NK-92 (cell line): ENCODE data around the gene NRTN.

Experiments
- DNase-seq: peaks from one replicate; lab custom pipeline; 2025; ENCODE audit not compliant: unreplicated experiment; lab: John Stamatoyannopoulos, UW

The NRTN gene

GRCh38 chr19:5789886-5790558 lies 14.8 kb upstream of the NRTN start:
- DNase-seq, result no peak

- peak; percentile 84 for DNase-seq
Observed at GRCh38 chr19:5790559-5791520, 14.0 kb upstream of the NRTN start, which contains the start of gene DUS3L. DUS3L (minus strand) TSS chr19:5791163; CDS start chr19:5791141, 22 bp downstream.

- no peak for DNase-seq
Observed at GRCh38 chr19:5792224-5792623, 12.6 kb upstream of the NRTN start.

DNA sequence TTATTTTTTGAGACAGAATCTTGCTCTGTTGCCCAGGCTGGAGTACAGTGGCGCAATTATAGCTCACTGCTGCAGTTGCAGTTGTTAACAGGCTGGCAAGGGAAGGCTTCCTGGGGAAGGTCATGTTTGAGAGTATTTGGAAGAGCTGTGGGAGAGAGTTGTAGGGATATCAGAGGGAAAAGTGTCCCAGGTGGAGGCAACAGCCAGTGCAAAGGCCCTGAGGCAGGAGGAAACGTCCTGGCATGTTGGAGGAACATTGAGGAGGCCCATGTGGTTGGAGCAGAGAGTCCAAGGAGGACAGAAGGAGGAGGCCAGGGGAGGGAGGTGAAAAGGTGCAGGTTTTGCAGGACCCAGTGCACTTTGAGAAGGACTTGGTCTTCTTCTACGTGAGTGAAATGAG lies 11.7 kb upstream of the NRTN start:
- no peak for DNase-seq

- no peak for DNase-seq
Observed at GRCh38 chr19:5795382-5795919, 9.4 kb upstream of the NRTN start.

DNA sequence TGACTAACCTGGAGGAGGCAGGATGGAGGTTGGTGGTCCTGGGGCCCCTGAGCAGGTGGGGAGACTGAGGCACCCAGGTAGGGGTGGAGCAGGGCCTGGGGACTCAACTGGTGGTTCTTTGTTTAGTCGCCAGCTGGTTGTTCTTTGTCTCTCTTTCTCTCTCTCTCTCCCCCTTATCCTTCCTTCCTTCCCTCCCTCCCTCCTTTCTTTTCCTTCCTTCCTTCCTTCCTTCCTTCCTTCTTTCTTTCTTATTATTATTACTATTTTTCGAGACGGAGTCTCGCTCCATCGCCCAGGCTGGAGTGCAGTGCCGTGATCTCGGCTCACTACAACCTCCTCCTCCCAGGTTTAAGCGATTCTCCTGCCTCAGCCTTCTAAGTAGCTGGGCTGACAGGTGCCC lies 6.6 kb upstream of the NRTN start:
- no peak for DNase-seq

DNA sequence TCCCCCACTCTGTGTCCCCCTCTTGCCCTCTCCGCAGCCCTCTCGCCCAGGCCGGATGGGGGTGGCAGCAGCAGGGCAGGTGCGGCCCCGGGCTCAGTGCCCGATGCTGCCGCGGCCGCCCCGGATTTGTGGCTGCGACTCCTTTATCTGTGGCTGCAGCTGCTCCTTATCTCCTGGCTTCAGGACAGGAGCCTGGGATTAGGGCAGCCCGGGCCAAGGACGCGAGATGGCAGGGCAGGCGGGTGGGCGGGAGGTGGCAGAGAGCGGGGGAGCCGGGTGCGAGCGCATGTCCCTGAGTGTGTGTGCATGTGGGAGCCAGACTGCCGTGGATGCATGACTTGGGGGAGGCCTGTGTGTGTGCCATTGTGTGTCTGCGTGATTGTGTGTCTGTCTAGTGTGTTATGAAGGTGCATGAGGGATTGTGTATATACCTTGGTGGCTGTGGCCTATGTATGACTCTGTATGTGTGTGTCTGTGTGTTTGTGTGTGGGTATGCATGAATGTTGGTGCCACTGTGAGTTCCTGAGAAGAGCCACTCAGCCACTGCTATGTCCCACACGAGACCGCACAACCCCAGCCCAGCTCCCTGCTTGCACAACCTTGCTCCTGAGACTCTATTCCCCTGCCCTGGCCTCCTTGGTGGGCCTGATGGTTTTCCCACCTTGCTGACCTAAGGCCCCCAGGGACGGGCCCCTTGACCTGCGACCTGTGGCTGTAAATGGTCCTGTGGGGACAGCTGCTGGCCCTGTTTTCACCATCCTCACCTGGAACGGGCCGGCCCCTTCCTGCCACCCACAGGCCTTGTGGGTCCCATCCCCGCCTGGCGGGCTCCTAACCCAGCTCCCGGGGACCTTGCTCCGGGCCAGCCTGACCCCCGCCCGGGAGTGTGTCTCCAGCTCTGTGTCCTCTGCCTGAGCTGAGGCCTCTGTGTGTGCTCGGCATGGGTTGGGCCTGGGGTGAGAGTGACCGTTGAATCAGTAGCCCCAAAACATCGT lies 5.3 kb upstream of the NRTN start:
- no peak for DNase-seq

DNA sequence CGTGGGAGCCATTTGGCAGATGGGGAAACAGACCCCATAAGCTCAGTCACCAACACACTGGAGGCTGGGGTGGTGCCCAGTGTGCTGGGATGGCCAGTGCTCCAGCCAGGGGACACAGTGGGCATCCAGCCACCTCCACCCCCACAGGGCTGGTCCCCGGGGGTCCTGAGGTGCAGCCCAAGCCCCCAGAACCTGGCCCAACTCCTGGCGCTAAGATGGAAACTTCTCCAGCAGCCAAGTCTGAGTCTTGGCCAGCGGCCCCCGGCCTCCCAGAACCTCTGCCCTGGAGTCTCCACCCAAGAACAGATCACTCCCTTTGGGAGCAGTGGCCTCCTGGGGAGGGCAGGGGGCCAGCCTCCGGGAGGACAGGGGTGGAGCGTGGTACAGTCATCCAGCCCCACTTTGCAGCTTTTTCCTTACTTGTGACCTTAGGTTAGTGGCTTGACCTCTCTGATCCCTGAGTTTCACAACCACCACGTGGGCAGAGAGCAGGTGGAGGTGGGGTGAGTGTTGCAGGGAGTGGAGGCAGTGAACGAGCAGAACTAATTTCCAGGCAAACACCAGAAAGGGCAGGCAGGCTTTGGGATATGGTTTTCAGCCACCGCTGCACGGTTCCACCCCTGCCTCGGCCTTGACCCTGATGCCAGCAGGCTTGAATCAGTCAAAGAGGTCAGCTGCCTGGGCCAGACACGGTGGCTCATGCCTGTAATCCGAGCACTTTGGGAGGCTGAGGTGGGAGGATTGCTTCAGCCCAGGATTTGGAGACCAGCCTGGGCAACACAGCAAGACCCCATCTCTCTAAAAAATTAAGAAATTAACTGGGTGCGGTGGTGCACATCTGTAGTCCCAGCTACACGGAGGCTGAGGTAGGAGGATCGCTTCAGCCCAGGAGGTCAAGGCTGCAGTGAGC lies 4.3 kb upstream of the NRTN start:
- DNase-seq, result no peak

GRCh38 chr19:5801796-5802619 lies 2.9 kb upstream of the NRTN start:
- DNase-seq, result no peak

GRCh38 chr19:5803441-5803751 lies 1.5 kb upstream of the NRTN start:
- no peak for DNase-seq

DNA sequence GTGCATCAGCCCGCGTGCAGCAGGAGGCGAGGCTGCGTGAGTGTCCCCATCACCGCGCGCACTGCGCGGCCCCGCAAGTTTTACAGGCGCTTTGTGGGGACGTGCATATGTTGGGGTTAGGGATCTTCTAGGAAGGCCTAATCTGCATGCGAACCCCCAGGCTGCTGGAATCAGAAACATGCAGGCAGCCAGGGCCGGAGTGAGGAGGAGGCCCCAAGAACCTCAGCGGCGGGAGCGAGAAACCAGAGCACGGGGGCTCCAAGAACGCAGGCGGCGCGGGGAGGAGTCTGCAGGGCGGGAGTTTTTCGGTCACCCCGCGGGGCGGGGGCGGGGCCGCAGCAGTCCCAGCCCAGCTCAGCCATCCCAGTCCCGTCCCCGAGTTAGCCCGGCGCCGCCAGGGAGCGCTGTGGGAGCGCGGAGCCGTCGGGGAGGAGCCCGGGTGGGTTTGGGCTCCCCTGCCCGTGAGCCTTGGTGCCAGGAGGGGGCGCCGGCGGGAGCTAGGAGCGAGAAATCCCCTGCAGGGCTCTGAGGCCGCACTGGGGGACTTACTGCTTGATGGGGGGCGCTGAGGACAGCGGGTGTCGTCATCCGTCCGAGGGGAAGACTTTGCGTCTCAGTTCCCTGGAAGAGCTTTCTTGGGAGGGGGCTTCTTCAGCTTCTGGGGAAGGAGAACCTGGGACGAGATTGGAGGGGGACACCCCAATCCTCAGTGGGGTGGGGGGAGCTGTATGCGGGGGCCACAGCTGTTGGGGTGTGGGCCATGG lies 933 bp upstream of the NRTN start:
- no peak for DNase-seq

DNA sequence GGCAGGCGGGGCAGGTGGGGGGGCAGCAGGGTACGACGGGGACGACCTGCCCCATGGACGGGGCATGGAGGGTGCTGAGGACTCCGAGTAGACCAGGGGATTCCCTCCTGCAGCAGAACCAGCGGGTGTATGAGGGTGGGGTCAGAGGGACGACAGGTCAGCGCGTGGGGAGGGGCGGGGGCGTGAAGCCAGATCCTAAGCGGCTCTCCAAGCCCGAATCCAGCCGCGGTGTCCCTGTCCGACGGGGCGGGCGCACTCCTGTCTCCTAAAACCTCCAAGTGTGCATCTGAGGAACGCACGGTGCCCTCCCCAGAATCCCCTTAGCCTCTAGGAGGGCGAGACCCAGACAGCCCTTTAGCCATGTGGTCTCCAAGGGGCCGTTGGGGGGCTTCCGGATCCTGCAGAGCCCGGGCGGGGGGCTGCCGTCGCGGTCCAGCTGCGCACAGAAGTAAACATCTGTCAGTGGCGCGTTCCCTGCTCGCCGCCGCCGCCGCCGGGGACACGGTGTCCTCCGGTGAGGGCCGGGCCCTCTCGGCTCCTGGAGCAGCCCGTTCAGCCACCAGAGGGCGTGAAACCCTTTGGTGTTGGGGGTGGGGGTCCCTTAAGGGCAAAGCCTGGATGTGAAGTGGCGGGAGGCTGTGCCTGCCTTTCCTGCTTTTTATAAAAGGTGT lies 730 bp downstream of the NRTN start:
- DNase-seq, result no peak

DNA sequence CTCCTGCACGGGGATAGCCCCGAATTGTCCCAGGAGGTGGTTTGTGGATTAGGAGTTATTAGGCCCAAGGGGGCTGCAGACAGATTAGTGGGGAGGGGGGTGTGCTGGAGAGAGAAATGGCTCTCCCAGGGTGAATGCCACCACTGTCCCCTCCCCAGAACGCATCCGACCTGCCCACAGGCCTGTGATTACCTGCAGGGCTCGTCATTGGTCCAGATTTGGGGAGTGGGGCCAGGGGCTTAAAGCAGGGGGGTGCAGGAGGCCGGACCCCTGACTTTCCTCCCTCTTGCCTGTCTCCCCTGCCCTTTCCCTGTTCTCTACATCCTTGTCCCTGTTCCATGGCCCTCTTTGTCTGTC lies 1.2 kb downstream of the NRTN start:
- DNase-seq, result no peak

- DNase-seq, result no peak
Observed at GRCh38 chr19:5806905-5807304, 2.0 kb downstream of the NRTN start.

DNA sequence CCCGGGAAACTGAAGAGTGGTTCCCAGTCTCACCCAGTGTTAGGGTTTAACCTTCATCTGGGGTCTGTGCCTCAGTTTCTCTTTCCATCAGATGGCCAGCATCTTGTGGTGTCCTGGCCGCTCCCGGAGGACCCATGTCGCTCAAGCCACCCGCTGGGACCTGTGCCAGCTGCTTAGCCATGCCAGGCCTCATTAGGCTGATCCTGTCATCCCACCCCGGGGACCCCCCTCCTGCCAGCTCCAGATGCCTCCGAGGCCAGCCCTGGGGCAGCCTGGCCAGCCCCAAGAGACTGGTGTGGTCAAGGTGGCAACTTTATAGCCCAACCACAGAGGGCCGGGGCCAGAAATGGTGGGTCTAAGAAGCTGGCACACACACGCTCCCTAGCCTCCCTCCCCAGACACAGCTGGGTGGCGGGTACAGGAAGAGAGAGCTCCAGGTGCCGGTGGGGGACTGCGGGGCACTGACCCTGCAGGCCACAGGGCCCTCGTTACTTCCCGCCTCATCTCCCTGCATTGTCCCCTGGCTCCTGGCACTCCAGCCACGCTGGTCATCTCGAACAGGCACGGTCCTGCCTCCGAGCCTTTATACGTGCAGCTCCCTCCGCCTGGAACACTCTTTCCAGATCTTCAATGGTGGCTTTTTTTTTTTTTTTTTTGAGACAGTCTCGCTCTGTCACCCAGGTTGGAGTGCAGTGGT lies 3.4 kb downstream of the NRTN start:
- DNase-seq, result no peak

- DNase-seq, result no peak
Observed at GRCh38 chr19:5809053-5809452, 4.2 kb downstream of the NRTN start.

- no peak for DNase-seq
Observed at GRCh38 chr19:5809469-5809868, 4.6 kb downstream of the NRTN start.
